Gastroesophageal sphincter (tissue), 4 donors: Measurements from ENCODE around the gene LPP. TPM values are rescaled to one million over a fixed set of nuclear protein-coding genes. Genes with fewer than 3 reads are reported as not detected.

Experiments used
- ATAC-seq: fragments of 150-250 bp; one replicate; pipeline ENCODE4 v1.9.1; 2016; ENCODE audit warnings: mild to moderate bottlenecking, moderate library complexity
- H3K27ac ChIP-seq, 4 donors: fragments of 200-600 bp; sonication (generic) in 3 of 4; 1 replicate in 3 of 4; 2 replicates in 1 of 4; pipeline ENCODE4 v1.5.1; 2016 to 2019
- H3K27me3 ChIP-seq: fragments of 200-600 bp; sonication (generic); one replicate; pipeline ENCODE4 v1.5.1; 2019
- H3K36me3 ChIP-seq, 2 donors: fragments of 200-600 bp; sonication (generic); one replicate each; pipeline ENCODE4 v1.5.1; 2019; ENCODE audit warnings: control low read depth in 1 of 2
- H3K4me1 ChIP-seq, 3 donors: fragments of 200-600 bp; sonication (generic); 1 replicate in 2 of 3; 2 replicates in 1 of 3; pipeline ENCODE4 v1.5.1; 2016 to 2019; ENCODE audit warnings: control low read depth in 2 of 3
- H3K4me3 ChIP-seq, 2 donors: fragments of 200-600 bp; sonication (generic); one replicate each; pipeline ENCODE4 v1.5.1; 2019; ENCODE audit warnings: mild to moderate bottlenecking in 1 of 2, moderate library complexity in 1 of 2
- H3K9me3 ChIP-seq, 3 donors: fragments of 200-600 bp; sonication (generic); one replicate each; pipeline ENCODE4 v1.5.1; 2017 to 2019; ENCODE audit warnings: control low read depth in 2 of 3
- EP300 ChIP-seq: sonication (generic); formaldehyde crosslinking; IDR thresholded peaks from one replicate; pipeline ENCODE4 v1.6.1; 2017; ENCODE audit warnings: antibody characterized with exemption, mild to moderate bottlenecking
- POLR2A ChIP-seq, 2 donors: fragments of 450-650 bp; IDR thresholded peaks; one replicate each; pipeline ENCODE4 v1.6.1; 2017; ENCODE audit warnings: antibody characterized with exemption in 2 of 2, mild to moderate bottlenecking in 2 of 2, moderate library complexity in 1 of 2
- POLR2AphosphoS5 ChIP-seq: sonication (generic); formaldehyde crosslinking; IDR thresholded peaks from one replicate; pipeline ENCODE4 v1.6.1; 2017; ENCODE audit warnings: antibody characterized with exemption
- WGBS, 2 donors: methylation state at CpG; one replicate each; pipeline ENCODE4 v1.1.5; 2018; ENCODE audit warnings: low coverage in 1 of 2; 5-methylcytosine and 5-hydroxymethylcytosine counted together
- total RNA-seq, 4 donors: library from RNA; depleted of rRNA; stranded (reverse); fragments of >200 nt; gene quantifications; one replicate each; pipeline ENCODE4 v1.1.0, GENCODE V29; 2016
- TF ChIP-seq, protein P1 (sequence below), 4 experiments: fragments of 200-600 bp in 2 of 4; fragments of 450-650 bp in 2 of 4; sonication (generic) in 1 of 4; IDR thresholded peaks; one replicate each; pipeline ENCODE4 v1.5.1; 2017 to 2019; ENCODE audit warnings: antibody characterized with exemption in 4 of 4, mild to moderate bottlenecking in 2 of 4, moderate library complexity in 2 of 4

The LPP gene
- total RNA-seq, 4 donors from 2014 or later, result 1,243 to 2,297 (median 2,164) TPM

DNA sequence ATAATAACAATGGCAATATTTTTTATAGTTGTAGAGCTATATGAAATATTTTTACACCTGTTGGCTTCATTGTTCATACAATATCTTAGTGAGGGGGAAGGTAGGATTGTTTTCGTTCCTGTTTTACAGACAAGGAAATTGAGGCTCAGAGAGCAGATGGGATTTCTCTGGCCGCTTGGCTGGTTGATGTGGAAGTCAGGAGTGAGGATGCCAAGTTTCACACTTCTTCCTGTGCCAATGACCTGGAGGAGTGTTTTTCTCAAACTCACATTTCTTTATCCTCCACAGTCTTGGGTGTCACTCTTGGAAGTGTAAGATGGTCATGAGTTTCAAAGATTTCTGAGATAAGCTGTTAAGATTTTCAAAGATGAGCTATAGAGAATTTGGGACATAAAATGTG lies 50.6 kb downstream of the LPP start:
- H3K9me3 ChIP-seq, result no peaks in the 10 kb centered on the region
- peaks cover 0 to 3% of the 10 kb centered on the region in 2 donors for H3K36me3 ChIP-seq
- WGBS, 2 donors, result 40 to 43% methylated on average over 1 to 2 of the region's 2 CpGs
- peak overlapping the region; percentile 30 to 87 (median 62) for H3K27ac ChIP-seq
- no peak overlapping the region for H3K4me3 ChIP-seq
- no peaks in the 10 kb centered on the region for H3K27me3 ChIP-seq
- H3K4me1 ChIP-seq, result peaks cover 16 to 90% (median 17%) of the 10 kb centered on the region in 3 donors
- ATAC-seq, result no peak
- TF ChIP-seq, protein P1, sequence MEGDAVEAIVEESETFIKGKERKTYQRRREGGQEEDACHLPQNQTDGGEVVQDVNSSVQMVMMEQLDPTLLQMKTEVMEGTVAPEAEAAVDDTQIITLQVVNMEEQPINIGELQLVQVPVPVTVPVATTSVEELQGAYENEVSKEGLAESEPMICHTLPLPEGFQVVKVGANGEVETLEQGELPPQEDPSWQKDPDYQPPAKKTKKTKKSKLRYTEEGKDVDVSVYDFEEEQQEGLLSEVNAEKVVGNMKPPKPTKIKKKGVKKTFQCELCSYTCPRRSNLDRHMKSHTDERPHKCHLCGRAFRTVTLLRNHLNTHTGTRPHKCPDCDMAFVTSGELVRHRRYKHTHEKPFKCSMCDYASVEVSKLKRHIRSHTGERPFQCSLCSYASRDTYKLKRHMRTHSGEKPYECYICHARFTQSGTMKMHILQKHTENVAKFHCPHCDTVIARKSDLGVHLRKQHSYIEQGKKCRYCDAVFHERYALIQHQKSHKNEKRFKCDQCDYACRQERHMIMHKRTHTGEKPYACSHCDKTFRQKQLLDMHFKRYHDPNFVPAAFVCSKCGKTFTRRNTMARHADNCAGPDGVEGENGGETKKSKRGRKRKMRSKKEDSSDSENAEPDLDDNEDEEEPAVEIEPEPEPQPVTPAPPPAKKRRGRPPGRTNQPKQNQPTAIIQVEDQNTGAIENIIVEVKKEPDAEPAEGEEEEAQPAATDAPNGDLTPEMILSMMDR (IDR thresholded peaks at IDR 0.05), result no peak
- TF ChIP-seq POLR2A (IDR thresholded peaks at IDR 0.05) (no peak), POLR2AphosphoS5 (no peak), EP300 (no peak)

DNA sequence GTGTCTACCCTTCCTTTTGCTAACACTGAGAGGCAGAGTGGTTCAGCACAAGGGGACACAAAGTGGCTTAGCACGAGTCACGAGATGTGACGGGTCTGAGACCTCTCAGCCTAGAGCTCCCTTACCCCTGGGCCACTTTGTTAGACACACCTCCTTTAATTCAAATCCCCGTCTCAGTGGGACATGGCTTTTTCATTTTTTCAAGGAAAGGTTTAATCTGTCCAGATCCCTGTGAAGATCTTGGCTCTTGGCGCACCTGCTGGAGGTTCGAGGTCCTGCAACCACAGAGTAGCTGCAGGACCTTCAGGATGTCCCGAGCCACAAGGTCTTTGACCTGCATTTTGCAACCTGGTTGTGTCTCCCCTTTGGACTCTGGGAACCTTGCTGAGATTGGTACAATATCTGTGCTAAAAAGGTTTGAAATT lies 52.0 kb downstream of the LPP start:
- Histone ChIP-seq H3K36me3 (peaks cover 0 to 3% of the 10 kb centered on the region in 2 donors), H3K9me3 (no peaks in the 10 kb centered on the region), H3K4me3 (no peak overlapping the region), H3K4me1 (peaks cover 17 to 87% (median 17%) of the 10 kb centered on the region in 3 donors), H3K27ac (peak overlapping the region; percentile 83 to 100 (median 92)), H3K27me3 (no peaks in the 10 kb centered on the region)
- WGBS, 2 donors, result 76 to 88% methylated on average over 5 to 6 of the region's 7 CpGs
- TF ChIP-seq, protein P1 (IDR thresholded peaks at IDR 0.05), result peak in 3 of 4 experiments; percentile 28 to 44 (median 31)
- TF ChIP-seq EP300, result no peak
- ATAC-seq, result peak; percentile 28

DNA sequence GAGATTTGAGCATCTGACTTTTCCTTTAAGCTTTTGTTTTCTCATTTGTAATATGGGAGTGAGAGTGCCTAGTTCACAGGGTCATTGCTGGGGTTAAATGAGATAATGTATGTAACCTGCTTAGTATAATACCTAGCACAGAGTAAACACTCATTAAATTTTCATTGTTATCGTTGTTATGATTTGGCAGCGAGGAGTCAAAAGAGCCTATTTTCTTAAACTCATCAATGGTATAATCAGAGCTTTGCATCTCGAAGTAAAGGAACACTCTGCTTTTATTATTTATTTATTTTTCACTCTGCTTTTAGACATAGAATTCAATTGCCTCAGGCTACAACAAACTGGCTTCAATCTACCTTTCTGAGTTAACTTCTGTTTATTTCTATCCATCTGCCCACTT lies 52.8 kb downstream of the LPP start:
- H3K4me1 ChIP-seq, result peaks cover 17 to 89% (median 23%) of the 10 kb centered on the region in 3 donors
- TF ChIP-seq EP300, result no peak
- TF ChIP-seq POLR2AphosphoS5, result no peak
- TF ChIP-seq, protein P1 (IDR thresholded peaks at IDR 0.05), result no peak
- TF ChIP-seq POLR2A (IDR thresholded peaks at IDR 0.05), result no peak
- WGBS, 2 donors, result 48 to 60% methylated on average over 3 of the region's 3 CpGs
- H3K4me3 ChIP-seq, result no peak overlapping the region
- H3K27me3 ChIP-seq, result no peaks in the 10 kb centered on the region
- H3K9me3 ChIP-seq, result no peaks in the 10 kb centered on the region
- no peak for ATAC-seq
- H3K27ac ChIP-seq, result peak overlapping the region; percentile 83 to 100 (median 92)
- peaks cover 0 to 3% of the 10 kb centered on the region in 2 donors for H3K36me3 ChIP-seq

DNA sequence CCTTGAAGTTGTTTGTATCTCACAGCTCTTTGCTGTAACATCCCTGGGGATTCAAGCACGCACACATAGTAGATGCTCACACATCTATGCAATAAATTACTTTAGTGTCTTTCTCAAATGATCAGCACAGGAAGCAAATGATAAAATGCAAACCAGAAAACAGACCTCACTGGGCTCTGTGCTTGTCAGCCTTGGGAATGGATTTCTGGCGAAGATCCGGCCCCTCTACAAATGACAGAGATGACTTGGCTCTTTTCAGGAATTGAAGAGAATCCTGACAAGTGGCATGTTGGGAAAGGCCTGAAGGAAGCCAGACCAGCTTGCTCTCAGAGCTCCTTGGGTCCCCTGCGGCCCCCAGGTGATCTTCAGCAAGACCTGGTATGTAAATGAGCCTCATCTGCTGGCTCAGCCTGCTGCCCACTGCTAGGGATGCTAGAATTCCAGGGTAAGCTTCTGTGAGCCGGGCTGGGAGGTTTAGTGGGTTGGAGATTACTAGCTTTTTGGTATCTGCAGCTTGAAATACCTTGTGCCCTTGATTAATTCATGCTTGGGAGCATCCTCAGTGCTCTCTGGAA lies 54.1 kb downstream of the LPP start:
- WGBS, 2 donors, result 13 to 55% methylated on average over 2 to 3 of the region's 5 CpGs
- Histone ChIP-seq H3K4me1 (peaks cover 17 to 87% (median 26%) of the 10 kb centered on the region in 3 donors), H3K36me3 (peaks cover 0 to 3% of the 10 kb centered on the region in 2 donors), H3K27ac (peak overlapping the region; percentile 83 to 100 (median 92)), H3K4me3 (no peak overlapping the region), H3K27me3 (no peaks in the 10 kb centered on the region), H3K9me3 (no peaks in the 10 kb centered on the region)
- ATAC-seq, result no peak
- TF ChIP-seq EP300, result no peak
- no peak for TF ChIP-seq POLR2A (IDR thresholded peaks at IDR 0.05)
- TF ChIP-seq, protein P1 (IDR thresholded peaks at IDR 0.05), result no peak
- no peak for TF ChIP-seq POLR2AphosphoS5

DNA sequence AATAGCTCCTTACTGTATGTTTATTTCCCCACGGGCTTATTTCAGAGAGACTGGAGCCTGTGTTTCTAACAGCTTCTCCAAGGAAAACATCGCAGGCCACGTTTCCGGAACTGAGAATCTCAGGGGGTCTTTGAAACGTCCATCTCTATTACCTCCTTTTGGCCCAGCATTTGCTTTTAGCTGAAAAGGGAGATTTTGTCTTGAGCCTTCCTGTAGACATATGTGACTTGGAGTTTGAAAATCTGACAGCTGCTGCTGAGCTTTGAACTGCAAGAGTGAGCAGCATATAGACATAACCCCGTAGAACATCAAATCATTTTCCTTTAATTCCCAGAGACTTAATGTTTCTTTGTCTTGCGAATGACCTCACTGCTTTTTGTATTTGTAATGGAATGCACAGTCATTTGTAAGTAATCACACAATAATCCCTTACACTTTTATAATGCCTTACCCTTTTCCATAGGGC lies 54.6 kb downstream of the LPP start:
- no peaks in the 10 kb centered on the region for H3K9me3 ChIP-seq
- no peaks in the 10 kb centered on the region for H3K27me3 ChIP-seq
- 27 to 35% methylated on average over 6 to 7 of the region's 7 CpGs for WGBS, 2 donors
- H3K4me1 ChIP-seq, result peaks cover 17 to 87% (median 26%) of the 10 kb centered on the region in 3 donors
- peak overlapping the region; percentile 83 to 100 (median 92) for H3K27ac ChIP-seq
- no peak overlapping the region for H3K4me3 ChIP-seq
- H3K36me3 ChIP-seq, result peaks cover 0 to 3% of the 10 kb centered on the region in 2 donors
- TF ChIP-seq, protein P1 (IDR thresholded peaks at IDR 0.05), result no peak
- TF ChIP-seq EP300, result no peak
- TF ChIP-seq POLR2A (IDR thresholded peaks at IDR 0.05), result no peak
- TF ChIP-seq POLR2AphosphoS5, result no peak
- ATAC-seq, result no peak
